Hepatocyte (in vitro differentiated cells): ENCODE measurements around the gene FAM83D.

Experiments used
- EZH2phosphoT487 ChIP-seq: fragments of 200-600 bp; sonication (generic); IDR thresholded peaks from one replicate; pipeline ENCODE4 v1.6.1; 2018; ENCODE audit warnings: antibody characterized with exemption, mild to moderate bottlenecking, low read depth, moderate library complexity; ENCODE audit not compliant: unreplicated experiment, severe bottlenecking
- TF ChIP-seq, protein P1 (sequence below): fragments of 200-600 bp; sonication (generic); IDR thresholded peaks from 2 replicates; pipeline ENCODE4 v1.5.1; 2016; ENCODE audit warnings: antibody characterized with exemption, mild to moderate bottlenecking; ENCODE audit not compliant: poor library complexity

DNA sequence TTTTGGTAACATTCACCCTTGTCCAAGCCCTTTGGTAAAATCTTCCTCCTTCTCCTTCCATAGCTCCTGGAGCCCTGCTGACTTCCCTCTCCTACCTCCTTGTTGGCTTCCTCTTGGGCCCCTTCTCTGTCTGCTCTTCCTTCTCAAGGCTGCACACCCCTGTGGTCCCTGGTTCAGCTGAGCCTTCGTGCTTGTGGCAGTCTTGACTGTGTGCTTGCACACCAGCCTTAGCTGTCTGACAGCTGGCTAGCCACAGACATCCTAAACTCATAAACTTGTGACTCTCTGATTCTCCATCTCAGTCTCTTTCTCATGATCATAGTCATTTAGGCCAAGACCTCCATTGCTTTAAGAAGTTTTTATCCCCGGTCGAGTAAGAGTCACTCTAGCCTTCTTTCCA, 73.0 kb downstream of the FAM83D start:
- TF ChIP-seq, protein P1, sequence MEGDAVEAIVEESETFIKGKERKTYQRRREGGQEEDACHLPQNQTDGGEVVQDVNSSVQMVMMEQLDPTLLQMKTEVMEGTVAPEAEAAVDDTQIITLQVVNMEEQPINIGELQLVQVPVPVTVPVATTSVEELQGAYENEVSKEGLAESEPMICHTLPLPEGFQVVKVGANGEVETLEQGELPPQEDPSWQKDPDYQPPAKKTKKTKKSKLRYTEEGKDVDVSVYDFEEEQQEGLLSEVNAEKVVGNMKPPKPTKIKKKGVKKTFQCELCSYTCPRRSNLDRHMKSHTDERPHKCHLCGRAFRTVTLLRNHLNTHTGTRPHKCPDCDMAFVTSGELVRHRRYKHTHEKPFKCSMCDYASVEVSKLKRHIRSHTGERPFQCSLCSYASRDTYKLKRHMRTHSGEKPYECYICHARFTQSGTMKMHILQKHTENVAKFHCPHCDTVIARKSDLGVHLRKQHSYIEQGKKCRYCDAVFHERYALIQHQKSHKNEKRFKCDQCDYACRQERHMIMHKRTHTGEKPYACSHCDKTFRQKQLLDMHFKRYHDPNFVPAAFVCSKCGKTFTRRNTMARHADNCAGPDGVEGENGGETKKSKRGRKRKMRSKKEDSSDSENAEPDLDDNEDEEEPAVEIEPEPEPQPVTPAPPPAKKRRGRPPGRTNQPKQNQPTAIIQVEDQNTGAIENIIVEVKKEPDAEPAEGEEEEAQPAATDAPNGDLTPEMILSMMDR = no peak
- no peak for TF ChIP-seq EZH2phosphoT487
